ENCODE results near the gene LAMP5. TPM values are rescaled to one million over a fixed set of nuclear protein-coding genes. Genes with fewer than 3 reads are reported as not detected.

LAMP5 gene
- total and polyA plus RNA-seq, 9 of the 15 experiments (the other 6 are each of a cell fraction or from before 2014, with no cell fraction given) = not detected

- intact Hi-C loops (cut with micrococcal nuclease) = no loop called here
- POLR2A ChIA-PET = no interaction called here
- FAIRE-seq = no peak
Measured at GRCh38 chr20:9480066-9480465, 34.3 kb upstream of the LAMP5 start.

More at GRCh38 chr20:9480066-9480465, 34.3 kb upstream of the LAMP5 start:
- Histone ChIP-seq H3K4me2 (ENCODE audit: insufficient read depth, low read length) (no peak overlapping the region), H3K9me1 (ENCODE audit: control insufficient read depth, insufficient read depth, low read length) (no peaks in the 10 kb centered on the region), H4K20me1 (replicated peaks; ENCODE audit: control insufficient read depth, insufficient read depth, low read length) (no peaks in the 10 kb centered on the region), H3K9me3 (replicated peaks; ENCODE audit: control insufficient read depth, insufficient read depth, low read depth, low read length) (no peaks in the 10 kb centered on the region), H3K4me3 (no peak overlapping the region), H3K9ac (ENCODE audit: insufficient read depth in 1 of 2, low read depth in 2 of 2, low read length in 2 of 2) (no peak overlapping the region), H3K27me3 (ENCODE audit: control insufficient read depth in 2 of 2, insufficient read depth in 2 of 2, low read length in 2 of 2) (no peaks in the 10 kb centered on the region), H3K79me2 (ENCODE audit: control insufficient read depth, insufficient read depth, low read length) (no peaks in the 10 kb centered on the region), H3K4me1 (replicated peaks in 1 of 2; ENCODE audit: control insufficient read depth in 2 of 2, insufficient read depth in 2 of 2, low read length in 2 of 2) (no peaks in the 10 kb centered on the region), H3K36me3 (ENCODE audit: control insufficient read depth, insufficient read depth, low read length) (no peaks in the 10 kb centered on the region), H3K27ac (ENCODE audit: extremely low read depth, low read depth, low read length) (no peak overlapping the region), H2AFZ (ENCODE audit: low read depth, low read length) (no peak overlapping the region)
- CTCF ChIA-PET (ENCODE audit: low intra/inter-chr PET ratio) = no interaction called here
- no peak for ATAC-seq
- 11% methylated on average over 4 of the region's 4 CpGs for WGBS (ENCODE audit: insufficient coverage, low coverage, missing lambda C conversion rate)
- DNase-seq (ENCODE audit: extremely low read depth in 1 of 4, low spot score in 3 of 4) = no peak
- BruUV-seq (replicated peaks) = no TSS peak
- TF ChIP-seq KAT7 (CRISPR knock-in tag; IDR thresholded peaks at IDR 0.05; ENCODE audit: borderline replicate concordance) (no peak), RFX5 (IDR thresholded peaks at IDR 0.05; ENCODE audit: low read depth, low read length) (no peak), FOXP4 (CRISPR knock-in tag; IDR thresholded peaks at IDR 0.05; ENCODE audit: borderline replicate concordance) (no peak), TAF1 (IDR thresholded peaks at IDR 0.05; ENCODE audit: control insufficient read depth, extremely low read depth, insufficient read depth, low read length, severe bottlenecking) (no peak), EHMT2 (IDR thresholded peaks at IDR 0.05) (no peak), CHD2 (IDR thresholded peaks at IDR 0.05; ENCODE audit: low read depth, low read length) (no peak), ZNF778 (CRISPR knock-in tag; IDR thresholded peaks at IDR 0.05) (no peak), LCOR (CRISPR knock-in tag; IDR thresholded peaks at IDR 0.05) (no peak), MAFK (IDR thresholded peaks at IDR 0.05; ENCODE audit: low read length) (no peak), POLR3A (IDR thresholded peaks at IDR 0.05; ENCODE audit: borderline replicate concordance, extremely low read depth, insufficient read depth, insufficient read length) (no peak), MCM2 (IDR thresholded peaks at IDR 0.05; ENCODE audit: low read depth) (no peak), CHD1 (IDR thresholded peaks at IDR 0.05; ENCODE audit: low read length) (no peak)
- in situ Hi-C loops (cut with MboI) = no loop called here

Measured in K562 (cell line).